HK-2 (cell line): Measurements from ENCODE around the gene CLP1.

Experiments used
- DNase-seq: peaks from one replicate; pipeline ENCODE4 v3.0.0-alpha.2; 2018; ENCODE audit not compliant: unreplicated experiment

Gene CLP1

DNA sequence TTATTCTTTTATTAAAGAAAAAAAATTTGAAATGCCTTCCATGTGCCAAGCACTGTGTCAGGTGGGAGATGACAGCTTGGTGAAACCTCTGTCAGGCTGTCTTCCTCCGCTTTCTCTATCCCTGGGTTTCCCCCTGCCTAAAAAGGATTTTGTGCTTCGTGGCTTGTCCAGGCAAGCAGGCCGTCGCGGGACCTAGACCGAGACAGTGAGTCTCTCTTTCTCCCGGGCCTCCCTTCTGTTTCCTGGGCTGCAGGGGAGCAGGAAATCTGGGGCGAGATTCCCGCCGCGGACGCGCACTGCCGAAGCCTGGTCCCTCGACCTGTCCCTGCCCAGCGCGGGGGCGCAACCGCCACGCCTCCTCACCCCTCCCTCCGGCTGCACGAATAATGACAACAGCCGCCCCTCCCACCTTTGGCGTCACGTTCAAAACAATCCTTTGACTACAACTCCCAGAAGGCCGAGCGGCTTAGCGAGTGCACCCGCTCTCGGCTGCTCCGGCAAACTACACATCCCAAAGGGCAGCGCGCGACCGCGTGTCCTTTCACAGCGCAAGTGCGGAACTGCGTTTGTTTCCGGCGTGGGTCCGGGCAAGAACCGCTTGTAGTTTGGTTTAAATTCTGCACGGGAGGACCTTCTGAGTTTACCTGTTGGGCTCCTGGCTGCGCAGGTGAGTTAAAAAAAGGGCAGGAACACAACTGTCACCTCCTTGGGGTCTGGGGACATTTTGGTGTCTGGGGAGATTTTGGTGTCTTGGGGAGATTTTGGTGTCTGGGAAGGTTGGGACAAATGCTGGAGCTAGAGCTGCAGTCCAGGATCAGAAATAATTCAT is at the start of gene CLP1:
Gene CLP1 (plus strand): TSS at position 569 of the 829 bp plus-strand sequence. CDS start 1,715 bp downstream, outside the sequence.
- peak; percentile 95 for DNase-seq

DNA sequence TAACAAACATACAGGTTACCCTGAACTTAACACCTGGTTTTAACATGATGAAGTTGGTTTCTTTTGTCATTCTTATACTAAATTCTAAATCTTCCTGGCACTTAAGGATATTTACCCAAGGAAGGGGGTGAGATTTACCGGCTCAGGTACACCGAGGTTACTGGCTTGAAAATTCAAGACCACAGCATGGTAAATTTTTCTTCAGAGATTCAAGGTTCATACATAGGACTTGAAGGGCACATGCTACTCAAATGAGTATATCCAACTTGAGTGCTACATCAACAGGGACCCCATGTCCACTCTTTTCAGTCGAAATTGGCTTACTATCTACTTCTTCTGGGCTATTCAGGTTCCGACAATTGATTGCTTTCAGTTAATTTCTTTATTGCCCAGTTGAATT is 47.4 kb upstream of the CLP1 start:
- DNase-seq, result no peak

DNA sequence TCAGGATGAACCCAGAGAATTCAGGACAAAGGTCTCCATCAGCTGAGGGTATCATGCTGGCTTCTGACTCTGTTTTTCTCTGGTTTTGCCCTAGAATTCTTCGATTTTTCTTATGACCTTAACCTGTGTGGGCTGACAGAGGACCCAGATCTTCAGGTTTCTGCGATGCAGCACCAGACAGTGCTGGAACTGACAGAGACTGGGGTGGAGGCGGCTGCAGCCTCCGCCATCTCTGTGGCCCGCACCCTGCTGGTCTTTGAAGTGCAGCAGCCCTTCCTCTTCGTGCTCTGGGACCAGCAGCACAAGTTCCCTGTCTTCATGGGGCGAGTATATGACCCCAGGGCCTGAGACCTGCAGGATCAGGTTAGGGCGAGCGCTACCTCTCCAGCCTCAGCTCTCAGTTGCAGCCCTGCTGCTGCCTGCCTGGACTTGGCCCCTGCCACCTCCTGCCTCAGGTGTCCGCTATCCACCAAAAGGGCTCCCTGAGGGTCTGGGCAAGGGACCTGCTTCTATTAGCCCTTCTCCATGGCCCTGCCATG is 43.3 kb upstream of the CLP1 start:
- DNase-seq, result no peak

DNA sequence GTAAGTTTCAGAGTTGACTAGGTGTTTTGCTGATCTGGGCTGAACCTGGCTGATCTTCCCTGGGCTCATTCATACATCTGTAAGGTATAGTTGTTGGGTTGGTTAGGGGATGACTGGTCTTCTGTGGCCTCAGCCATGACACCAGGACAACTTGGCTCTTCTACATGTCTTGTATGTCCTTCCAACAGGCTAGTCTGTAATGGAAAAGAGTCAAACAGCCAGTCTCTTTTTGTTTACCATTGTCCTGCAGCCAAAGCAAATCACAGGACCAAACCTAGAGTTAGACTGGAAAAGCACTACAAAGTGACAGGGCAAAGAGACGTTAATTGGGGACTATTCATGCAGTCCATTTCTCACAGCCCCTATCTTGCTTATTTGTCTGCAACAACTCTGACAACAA is 42.3 kb upstream of the CLP1 start:
- DNase-seq, result no peak

DNA sequence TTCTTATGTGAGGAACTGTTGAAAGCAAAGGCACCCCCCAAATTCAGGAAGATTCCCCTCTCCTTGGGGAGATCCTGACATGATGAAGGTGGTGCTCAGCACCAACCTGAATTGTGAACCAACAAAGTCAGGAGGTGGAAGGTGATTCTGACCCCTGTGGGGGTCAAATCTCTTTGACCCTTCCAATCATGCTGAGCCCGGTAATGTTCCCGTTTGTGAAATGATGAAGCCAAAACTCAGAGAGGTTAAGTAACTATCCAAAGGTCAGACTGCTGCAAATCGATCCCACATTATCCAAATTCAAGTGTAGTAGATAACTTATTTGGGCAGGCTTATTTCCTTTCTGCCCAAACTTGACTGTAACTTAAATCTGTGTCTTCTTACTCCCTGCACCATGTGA is 41.0 kb upstream of the CLP1 start:
- no peak for DNase-seq

DNA sequence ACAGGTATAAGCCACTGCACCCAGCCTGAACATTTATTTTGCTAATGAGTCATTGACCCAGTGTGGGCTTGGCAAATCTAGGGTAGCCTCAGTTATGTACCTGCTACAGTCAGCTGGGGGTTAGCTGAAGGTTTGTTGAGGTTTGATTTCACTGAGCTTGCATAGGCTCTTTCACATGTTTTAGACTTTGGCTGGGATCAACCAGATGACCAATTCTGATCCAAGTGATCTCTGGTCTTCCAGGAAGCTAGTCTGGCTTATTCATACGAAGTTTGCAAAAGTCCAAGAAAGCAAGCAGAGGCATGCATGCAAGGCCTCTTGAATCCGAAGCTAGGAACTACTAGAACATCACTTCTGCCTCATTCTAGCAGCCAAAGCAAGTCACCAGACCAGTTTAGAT is 39.1 kb upstream of the CLP1 start:
- DNase-seq, result no peak

DNA sequence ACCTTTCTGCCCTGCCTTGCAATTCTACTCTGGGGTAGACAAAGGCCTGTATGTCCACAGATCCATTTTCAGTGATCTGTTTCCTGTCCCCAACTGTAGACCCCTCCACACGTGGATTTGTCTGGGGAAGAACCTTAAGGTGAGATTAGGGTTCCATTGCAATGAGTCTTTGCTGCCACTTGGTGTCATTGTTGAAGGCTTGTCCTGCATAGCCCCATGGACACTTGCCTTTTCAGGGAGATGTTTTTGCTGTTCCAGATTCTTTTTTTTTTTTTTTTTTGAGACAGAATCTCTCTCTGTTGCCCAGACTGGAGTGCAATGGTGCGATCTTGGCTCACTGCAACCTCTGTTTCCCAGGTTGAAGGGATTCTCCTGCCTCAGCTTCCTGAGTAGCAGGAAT is 38.2 kb upstream of the CLP1 start:
- DNase-seq, result no peak

DNA sequence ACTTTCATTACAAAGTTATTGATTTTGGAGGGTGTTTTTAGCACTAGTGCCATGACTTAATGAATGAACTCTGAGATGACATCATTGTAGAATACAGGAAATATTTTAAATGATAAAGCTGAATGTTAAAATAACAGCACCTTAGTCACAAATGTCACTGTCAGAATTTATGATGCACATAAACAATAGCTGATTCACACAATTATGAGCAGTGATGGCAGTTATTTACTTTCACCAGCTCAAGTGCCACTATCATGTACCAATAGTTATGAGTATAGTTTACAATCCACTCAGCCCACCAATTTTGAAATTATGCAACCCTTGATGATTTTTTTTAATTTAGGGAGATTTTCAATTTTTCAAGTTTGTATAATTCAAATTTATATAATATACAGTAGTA is 37.1 kb upstream of the CLP1 start:
- DNase-seq, result no peak

DNA sequence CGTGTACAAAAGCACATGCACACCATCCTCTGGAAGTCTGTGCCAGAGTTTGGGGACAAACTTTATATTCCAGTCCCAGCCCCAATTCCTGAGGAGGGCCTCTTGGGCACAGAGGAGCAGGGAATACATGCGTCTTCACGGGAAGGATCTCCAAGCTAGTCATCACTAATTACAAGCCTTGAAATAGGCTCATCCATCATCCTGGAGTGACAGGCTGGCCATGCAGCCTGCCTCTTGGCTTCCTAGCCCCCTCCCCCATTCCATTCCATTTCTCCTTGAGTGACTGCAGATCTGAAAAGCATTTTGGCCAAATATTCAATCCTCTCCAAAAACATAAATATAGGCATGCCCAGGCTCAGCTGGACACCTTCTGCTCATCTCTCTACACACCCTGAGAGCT is 35.3 kb upstream of the CLP1 start:
- DNase-seq, result no peak

DNA sequence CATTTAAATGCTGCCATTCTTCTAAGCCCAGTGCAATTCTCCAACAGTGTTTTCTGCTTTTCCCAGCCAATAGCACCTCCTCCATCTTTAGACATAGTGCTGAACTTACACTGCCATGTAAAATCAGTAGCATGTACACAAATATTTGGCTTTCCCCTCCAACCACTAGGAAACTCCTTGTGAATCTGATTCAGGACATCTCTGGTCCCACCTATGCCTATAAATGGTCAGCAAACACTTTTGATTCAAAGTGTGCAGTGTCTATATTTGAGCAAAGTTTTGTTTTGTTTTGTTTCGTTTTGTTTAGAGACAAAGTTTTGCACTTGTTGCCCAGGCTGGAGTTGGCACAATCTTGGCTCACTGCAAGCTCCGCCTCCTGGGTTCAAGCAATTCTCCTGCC is 32.7 kb upstream of the CLP1 start:
- DNase-seq, result no peak

DNA sequence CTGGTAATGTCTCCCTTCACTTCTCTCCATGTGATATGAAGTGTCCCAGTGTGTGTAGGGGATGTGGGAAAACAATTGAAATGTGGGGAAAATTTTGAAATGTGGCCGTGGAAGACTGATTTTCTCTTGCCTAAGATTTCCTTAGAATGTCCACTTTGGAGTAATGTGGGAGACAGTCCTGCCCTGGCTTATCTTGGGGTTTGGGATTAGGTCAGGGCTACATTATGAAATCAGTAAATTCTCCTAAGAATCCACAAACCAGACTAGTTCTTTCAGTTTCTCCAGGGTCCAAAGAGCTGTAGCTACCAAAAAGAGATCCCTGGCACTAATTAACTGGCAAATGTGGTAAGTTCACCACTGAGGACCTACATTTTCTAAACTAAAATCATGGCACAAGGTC is 30.7 kb upstream of the CLP1 start:
- DNase-seq, result no peak

DNA sequence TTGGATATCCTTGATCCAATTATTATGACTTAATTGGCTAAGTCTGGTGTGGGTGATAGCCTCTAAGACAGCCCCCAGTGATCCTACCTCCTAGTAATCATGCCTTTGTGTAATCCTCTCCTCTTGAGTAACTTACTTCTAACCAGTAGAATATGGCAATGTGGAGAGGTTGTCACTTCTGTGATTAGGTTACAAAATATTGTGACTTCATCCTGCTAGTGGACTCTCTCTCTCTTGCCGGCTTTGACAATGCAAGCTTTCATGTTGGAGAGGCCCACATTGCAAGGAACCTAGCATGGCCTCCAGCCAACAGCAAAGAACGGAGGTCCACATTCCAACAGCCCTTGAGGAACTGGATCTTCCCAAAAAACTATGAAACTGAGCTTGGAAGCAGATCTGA is 27.4 kb upstream of the CLP1 start:
- DNase-seq, result no peak

DNA sequence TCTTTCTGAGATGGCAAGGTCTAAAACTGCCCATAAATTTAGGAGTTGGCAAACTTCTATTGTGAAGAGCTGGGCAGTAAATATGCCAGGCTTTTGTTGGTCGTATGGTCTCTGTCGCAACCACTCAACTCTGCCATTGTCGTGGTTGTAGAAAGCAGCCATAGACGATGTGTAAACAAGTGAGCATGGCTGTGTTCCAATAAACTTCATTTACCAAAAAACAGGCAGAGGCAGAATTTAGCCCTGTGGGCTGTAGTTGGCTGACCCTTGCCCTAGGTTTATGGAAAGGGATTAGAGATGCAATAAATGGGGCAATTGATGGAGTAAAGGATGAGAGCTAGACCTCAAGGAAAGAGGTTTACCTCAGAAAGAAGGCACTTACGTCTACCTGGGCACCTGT is 25.4 kb upstream of the CLP1 start:
- no peak for DNase-seq

DNA sequence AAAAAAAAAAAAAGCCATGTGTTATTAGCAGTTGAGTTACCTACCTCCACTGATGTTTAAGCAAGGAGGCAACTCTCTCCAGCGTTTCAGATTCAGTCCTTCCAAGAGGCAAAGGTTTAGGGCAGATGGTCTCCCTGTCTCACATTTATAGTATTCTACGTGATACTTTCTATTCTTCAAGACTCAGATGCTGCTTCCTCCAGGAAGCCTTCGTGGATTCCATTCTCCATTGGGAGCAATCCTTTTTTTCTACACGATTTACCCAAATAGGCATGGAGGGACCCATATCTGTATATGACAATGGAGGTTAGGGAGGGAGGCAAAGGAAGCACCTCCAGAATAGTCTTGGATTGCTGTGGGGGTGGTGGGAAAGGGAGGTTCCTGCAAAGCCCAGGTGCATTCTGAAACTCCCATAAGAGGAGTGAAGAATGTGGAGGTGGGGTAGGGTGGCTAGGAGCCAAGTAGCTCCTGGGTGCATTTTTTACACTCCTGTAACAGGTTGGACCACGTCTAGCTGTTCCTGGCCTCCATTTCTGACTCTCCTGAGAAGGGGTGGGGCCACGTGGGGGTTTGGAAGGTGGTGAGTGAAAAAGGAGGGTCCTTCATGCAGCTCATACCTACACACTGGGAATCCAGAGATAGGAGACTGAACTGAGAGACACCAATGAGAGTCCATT is 24.0 kb upstream of the CLP1 start:
- DNase-seq, result no peak

DNA sequence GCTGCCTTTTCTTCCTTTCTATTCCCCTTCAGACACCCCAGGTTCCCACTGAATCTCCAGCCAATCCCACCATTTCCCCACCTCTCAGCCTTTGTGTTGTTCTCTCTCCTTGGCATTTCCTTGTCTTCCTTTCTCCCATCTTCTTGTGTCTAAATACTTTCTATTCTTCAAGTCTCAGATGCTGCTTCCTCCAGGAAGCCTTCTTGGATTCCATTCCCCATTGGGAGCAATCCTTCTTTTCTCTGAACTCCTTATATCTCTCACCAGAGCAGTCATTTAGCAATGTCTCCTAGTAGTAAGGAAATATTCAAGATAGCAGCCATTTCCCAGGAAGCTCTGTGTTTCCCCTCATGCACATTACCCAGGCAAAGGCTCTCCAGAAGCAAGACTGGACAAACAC is 23.3 kb upstream of the CLP1 start:
- no peak for DNase-seq

DNA sequence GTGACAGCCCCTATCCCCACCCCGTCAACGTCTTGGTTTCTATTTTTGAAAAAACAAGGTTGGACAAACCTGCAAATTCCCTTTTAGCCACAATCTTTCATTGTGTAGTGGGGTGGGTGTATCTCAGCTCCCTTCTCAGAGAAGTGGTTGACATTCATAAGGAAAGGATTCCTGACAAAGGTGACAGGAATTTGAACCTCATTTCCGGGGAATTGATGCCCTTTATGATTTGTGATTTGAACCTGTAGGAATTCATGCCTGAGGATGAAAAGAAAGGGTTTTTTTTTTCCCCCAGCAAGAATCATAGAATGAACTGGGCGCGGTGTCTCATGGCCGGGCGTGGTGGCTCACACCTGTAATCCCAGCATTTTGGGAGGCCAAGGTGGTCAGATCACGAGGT is 22.3 kb upstream of the CLP1 start:
- DNase-seq, result no peak

DNA sequence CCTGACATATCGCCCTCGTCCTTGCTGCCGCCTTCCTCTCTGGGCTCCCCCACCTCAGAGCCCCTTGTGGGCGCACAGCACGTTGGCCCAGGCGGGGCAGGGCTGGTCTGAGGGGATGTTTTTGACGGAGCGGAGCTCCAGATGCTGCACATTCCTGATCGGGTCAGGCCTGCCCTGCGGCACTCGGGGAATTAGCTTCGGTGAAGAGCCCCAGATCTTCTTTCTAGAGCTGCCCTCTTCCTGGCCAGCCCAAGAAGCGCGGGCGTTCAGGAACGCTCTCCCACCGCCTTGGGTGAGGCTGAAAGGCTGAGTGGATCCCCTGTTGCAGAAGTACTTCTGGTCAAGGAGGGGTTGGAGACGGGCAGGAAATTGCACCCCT is 19.9 kb upstream of the CLP1 start:
- no peak for DNase-seq

DNA sequence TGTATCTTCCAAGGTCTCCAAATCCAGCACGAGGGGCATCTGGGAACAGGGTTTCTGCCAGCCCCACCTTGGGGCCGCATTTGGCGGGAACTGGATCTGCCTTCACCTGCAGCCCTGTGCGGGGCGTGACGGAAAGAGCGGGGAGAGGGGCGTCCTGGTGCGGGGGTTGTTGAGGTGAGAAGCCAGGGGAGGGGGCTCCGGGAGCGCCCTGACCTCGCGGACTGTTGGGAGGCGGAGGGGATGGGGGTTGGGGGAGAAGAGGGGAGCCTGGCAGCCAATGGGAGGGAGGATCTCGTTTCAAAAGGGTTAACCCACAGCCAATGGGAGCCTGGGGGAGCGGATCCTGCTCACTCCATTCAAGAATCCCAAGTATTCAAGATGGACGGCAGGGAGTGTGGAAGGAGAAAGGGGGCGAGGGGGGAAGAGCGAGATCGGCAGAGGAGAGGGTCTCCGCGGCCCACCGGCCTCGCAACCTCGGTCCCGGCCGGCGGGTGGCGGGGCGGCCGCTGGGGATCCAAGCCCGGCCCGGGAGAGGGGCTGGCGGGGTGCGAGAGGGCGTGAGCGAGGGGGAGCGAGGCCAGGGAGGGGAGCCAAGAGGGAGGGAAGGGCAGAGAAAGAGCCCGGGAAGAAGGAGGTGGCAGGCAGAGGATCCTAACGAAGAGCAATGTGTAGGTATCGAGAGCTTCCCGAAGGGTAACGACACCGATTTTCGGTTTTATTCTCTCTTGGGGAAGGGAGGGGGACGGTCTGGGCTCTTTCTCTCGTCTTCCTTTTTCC is 19.4 kb upstream of the CLP1 start:
- peak; percentile 65 for DNase-seq

DNA sequence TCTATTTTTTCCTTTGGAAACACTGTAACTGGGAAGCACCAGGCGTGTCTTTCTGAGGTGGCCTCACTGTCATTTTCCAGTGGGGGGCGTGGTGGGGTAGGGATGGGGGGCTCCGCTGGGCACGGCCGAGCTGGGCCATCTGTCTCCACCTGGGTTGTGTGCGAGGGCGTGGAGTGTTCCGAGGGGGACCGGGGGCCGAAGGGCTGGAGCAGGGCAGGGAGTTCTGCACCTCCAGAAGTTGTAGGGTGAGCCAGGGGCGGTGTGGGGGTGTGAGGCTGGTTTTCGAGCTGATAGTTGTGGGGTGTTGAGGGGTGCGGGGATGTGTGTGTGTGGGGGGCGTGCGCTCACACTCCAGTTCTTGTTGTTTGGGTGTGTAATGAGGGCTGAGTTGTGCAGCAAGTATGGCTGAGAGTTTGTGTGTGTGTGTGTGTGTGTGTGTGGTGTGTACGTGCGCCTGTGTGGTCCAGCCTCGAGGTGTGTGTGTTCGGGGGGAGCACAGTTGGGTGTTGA is 18.7 kb upstream of the CLP1 start:
- no peak for DNase-seq

DNA sequence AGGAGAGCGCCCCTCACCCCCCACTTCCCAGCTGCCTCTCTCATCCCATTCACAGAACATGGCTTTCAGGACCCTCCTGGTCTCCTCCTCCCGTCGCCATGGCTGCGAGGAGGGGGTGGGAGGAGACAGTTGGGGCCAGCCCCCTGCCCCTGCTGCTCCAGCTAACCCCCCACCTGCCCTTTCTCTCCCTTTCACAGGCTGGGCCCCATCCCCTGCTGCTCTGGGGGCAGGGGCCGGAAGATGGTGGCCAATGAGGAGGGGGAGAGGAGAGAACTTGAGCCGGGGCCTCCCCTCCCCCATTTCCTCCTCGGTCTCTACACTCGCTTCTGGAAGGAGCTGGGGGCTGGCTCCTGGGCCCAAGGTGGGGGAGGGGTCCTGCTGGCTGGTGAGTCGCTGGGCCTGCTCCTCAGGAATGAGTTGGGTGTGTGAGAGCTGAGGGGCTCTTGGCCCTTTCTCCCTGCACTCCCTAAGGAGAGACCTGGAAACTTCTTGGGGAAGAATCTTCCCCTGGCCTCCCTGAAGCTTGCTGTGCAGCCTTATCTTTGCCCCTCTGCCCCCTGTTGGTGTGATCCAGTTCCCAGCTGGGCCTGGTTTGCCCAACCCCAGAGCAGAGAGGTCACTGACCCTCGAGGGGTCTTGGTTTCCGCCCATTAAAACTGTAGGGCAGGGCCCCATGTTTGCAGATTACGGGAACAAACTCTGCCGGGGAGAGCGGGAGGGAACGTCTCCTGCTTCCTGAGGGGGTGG is 18.1 kb upstream of the CLP1 start:
- DNase-seq, result peak; percentile 57

DNA sequence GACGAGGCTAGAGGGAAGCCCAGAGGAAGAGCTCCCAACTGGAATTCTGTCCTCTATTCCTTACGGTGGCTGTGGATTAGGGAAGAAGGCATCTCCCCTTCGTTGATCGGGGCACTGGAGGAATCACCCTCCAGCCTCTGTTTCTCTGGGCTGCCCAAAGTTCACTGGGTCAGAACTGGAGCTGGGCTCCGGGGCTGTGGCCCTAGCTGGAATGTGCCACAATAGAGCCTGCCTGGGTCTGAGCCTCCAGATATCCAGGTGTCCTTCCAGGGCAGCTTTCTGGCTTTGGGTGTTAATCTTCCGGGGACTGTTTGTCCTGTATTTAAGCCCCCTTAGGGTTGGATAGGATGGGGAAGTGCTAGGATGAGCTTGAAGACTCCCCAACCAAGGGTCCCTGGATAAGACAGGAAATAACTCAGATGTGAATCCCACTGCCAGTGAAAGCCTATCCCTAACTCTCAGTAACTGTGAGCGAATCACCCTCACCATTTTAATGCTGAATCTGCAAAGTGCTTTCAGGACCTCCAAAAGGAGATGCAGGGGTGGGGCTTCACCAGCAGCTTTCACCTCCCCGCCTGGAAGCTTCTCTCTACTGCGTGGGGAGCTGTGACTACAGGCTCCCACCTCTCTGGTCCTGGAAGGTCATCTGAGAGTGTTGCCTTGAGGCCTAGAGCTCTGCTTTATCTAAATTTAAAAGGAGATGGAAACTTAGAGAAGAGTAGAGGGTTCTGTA is 17.3 kb upstream of the CLP1 start:
- DNase-seq, result no peak
